AG04449 (cell line): ENCODE data around the gene LCT.
A peak's percentile ranks its signal among the peaks of the same experiment; 100 is the strongest.

Experiments
- CTCF ChIA-PET: fragments of 350-600 bp; formaldehyde crosslinking; extraction: SDS; loops from one replicate; lab custom pipeline; 2021; ENCODE audit warnings: antibody characterized with exemption; lab: Yijun Ruan, JAX
- POLR2A ChIA-PET: fragments of 400-600, 350-600 bp; formaldehyde crosslinking; extraction: SDS; loops from one replicate; lab custom pipeline; 2020; ENCODE audit warnings: antibody characterized with exemption, inconsistent platforms; lab: Yijun Ruan, JAX
- DNase-seq: peaks from one replicate; pipeline ENCODE4 v3.0.0-alpha.2; 2010; ENCODE audit warnings: low read depth, low spot score
- H3K4me3 ChIP-seq: 2 replicates; pipeline ENCODE4 v1.5.1; 2011; ENCODE audit warnings: low read depth, mild to moderate bottlenecking, control low read depth, low read length
- CTCF ChIP-seq: IDR thresholded peaks from one replicate; pipeline ENCODE4 v1.5.1; 2011; ENCODE audit warnings: mild to moderate bottlenecking, moderate library complexity, low read length, control low read depth, inconsistent platforms; ENCODE audit not compliant: insufficient read depth; ENCODE audit errors: missing control alignments

The LCT gene

GRCh38 chr2:135803278-135803677, 33.7 kb downstream of the LCT start:
- ChIA-PET CTCF (interaction anchor here (0.5 to 2.4 kb wide), 5 partner anchors 11 to 1546 kb away, joined by 3 to 10 read pairs (median 4); no protein-coding TSS in a partner anchor), POLR2A (no interaction called here)
- no peak overlapping the region for H3K4me3 ChIP-seq
- DNase-seq = no peak
- no peak for TF ChIP-seq CTCF

GRCh38 chr2:135802350-135802749, 34.6 kb downstream of the LCT start:
- TF ChIP-seq CTCF = no peak
- no peak overlapping the region for H3K4me3 ChIP-seq
- ChIA-PET POLR2A (no interaction called here), CTCF (interaction anchor here (1.2 to 2.4 kb wide), 2 partner anchors 11 to 16 kb away, joined by 3 to 10 read pairs; no protein-coding TSS in a partner anchor)
- no peak for DNase-seq

GRCh38 chr2:135800513-135801460, 36.2 kb downstream of the LCT start:
- H3K4me3 ChIP-seq = no peak overlapping the region
- POLR2A ChIA-PET = no interaction called here
- TF ChIP-seq CTCF = no peak
- CTCF ChIA-PET = interaction anchor here (6.3 kb wide), 1 partner anchor 15 kb away, joined by 127 read pairs; no protein-coding TSS in a partner anchor
- no peak for DNase-seq

GRCh38 chr2:135799738-135800137, 37.2 kb downstream of the LCT start:
- ChIA-PET CTCF (interaction anchor here (5.9 to 6.3 kb wide), 3 partner anchors 8 to 17 kb away, joined by 78 to 127 read pairs (median 91); no protein-coding TSS in a partner anchor), POLR2A (no interaction called here)
- no peak for DNase-seq
- H3K4me3 ChIP-seq = no peak overlapping the region
- no peak for TF ChIP-seq CTCF

- no peak for DNase-seq
- no peak overlapping the region for H3K4me3 ChIP-seq
- TF ChIP-seq CTCF = peak; percentile 4
- POLR2A ChIA-PET = no interaction called here
- CTCF ChIA-PET = interaction anchor here (0.7 to 6.3 kb wide), 18 partner anchors 9 to 810 kb away, joined by 3 to 127 read pairs (median 10); partner anchors contain the start of gene LCT
Observed at GRCh38 chr2:135798762-135799161, 38.2 kb downstream of the LCT start.

- ChIA-PET POLR2A (no interaction called here), CTCF (interaction anchor here (0.6 to 6.3 kb wide), 33 partner anchors 10 to 810 kb away, joined by 3 to 127 read pairs (median 6); partner anchors contain the start of genes LCT and UBXN4)
- no peak for DNase-seq
- no peak for TF ChIP-seq CTCF
- no peak overlapping the region for H3K4me3 ChIP-seq
Observed at GRCh38 chr2:135798275-135798705, 38.7 kb downstream of the LCT start.
